Measurements from ENCODE around the gene FPGS. TPM values are rescaled to one million over a fixed set of nuclear protein-coding genes. Genes with fewer than 3 reads are reported as not detected.
A peak's percentile ranks its signal among the peaks of the same experiment; 100 is the strongest.

Gene FPGS
- total and polyA plus RNA-seq, 2 donors (not counting 1 experiment from before 2014, with no cell fraction given), result 103 to 136 TPM

GRCh38 chr9:127781806-127782205 lies 20.9 kb upstream of the FPGS start:
- CTCF ChIA-PET, result interaction anchor here (2.2 to 4.9 kb wide), 2 partner anchors 10 to 47 kb away, joined by 9 to 47 read pairs; partner anchors contain the start of gene TOR2A
- Histone ChIP-seq H2AFZ (ENCODE audit: insufficient read depth, low read depth, low read length, poor library complexity, severe bottlenecking) (no peak overlapping the region), H3K4me2 (replicated peaks; ENCODE audit: low read depth, low read length, poor library complexity, severe bottlenecking) (no peak overlapping the region), H3K27me3 (replicated peaks in 1 of 4; ENCODE audit: control extremely low read depth in 1 of 4, control insufficient read depth in 3 of 4, insufficient read depth in 4 of 4, low read length in 3 of 4) (no peaks in the 10 kb centered on the region), H3K9me3 (ENCODE audit: control extremely low read depth in 1 of 3, control insufficient read depth in 2 of 3, insufficient read depth in 1 of 3, low read length in 2 of 3) (no peaks in the 10 kb centered on the region), H3K9ac (ENCODE audit: low read length) (no peak overlapping the region), H3K4me3 (ENCODE audit: control extremely low read depth in 1 of 5, extremely low read depth in 1 of 5, insufficient read depth in 1 of 5, low read depth in 2 of 5, low read length in 4 of 5) (no peak overlapping the region), H4K20me1 (ENCODE audit: control insufficient read depth, insufficient read depth, low read length, poor library complexity, severe bottlenecking) (peaks cover 17% of the 10 kb centered on the region), H3K4me1 (ENCODE audit: control insufficient read depth in 2 of 2, insufficient read depth in 2 of 2, low read length in 2 of 2) (peaks cover 50 to 69% of the 10 kb centered on the region in 2 donors), H3K79me2 (ENCODE audit: control insufficient read depth, insufficient read depth, low read length) (peaks cover 69% of the 10 kb centered on the region), H3K27ac (ENCODE audit: low read length in 2 of 2) (peak overlapping the region; percentile 29 to 97), H3K36me3 (replicated peaks in 1 of 2; ENCODE audit: control extremely low read depth in 1 of 2, control insufficient read depth in 1 of 2, extremely low read depth in 1 of 2, insufficient read depth in 2 of 2, low read length in 1 of 2) (no peaks in the 10 kb centered on the region)
- TF ChIP-seq EZH2 (IDR thresholded peaks at IDR 0.05; ENCODE audit: borderline replicate concordance, insufficient read depth, low read depth, low read length, poor library complexity, severe bottlenecking) (no peak), CTCF (IDR thresholded peaks at IDR 0.05) (no peak)
- DNase-seq (no peak), ATAC-seq (ENCODE audit: low read depth) (no peak)
- intact Hi-C loops (cut with micrococcal nuclease), result no loop called here
- Mint-ChIP-seq H3K4me3 (no peak overlapping the region), H3K9me3 (ENCODE audit: insufficient read depth) (no peaks in the 10 kb centered on the region), H3K4me1 (peaks cover 65% of the 10 kb centered on the region), H3K27ac (peak overlapping the region; percentile 98), H3K27me3 (no peaks in the 10 kb centered on the region)
- POLR2A ChIA-PET, result interaction anchor here (1.8 kb wide), 1 partner anchor 47 kb away, joined by 4 read pairs; the partner anchor contains the start of gene TOR2A
- WGBS (ENCODE audit: insufficient coverage), result 94% methylated on average over 4 of the region's 4 CpGs

Data from B cell (primary cell).